ENCODE results near the gene LIMK1.
"Not testable (repeated sequence)": the region's sequence is repeated elsewhere in the genome, so short reads cannot be mapped to it uniquely, and the experiment has no call there.

Gene LIMK1

GRCh38 chr7:74119831-74120230 is 36.2 kb downstream of the LIMK1 start:
- no peak overlapping the region for H3K27ac Mint-ChIP-seq
- no peaks in the 10 kb centered on the region for H3K4me1 Mint-ChIP-seq (ENCODE audit: low read depth)
- H3K4me3 Mint-ChIP-seq, result no peak overlapping the region
- H3K36me3 Mint-ChIP-seq (ENCODE audit: low read depth), result peaks cover 19% of the 10 kb centered on the region
- no peaks in the 10 kb centered on the region for H3K27me3 Mint-ChIP-seq
- H3K9me3 Mint-ChIP-seq, result no peaks in the 10 kb centered on the region

- H3K4me1 Mint-ChIP-seq (ENCODE audit: low read depth), result no peaks in the 10 kb centered on the region
- H3K36me3 Mint-ChIP-seq (ENCODE audit: low read depth), result peaks cover 19% of the 10 kb centered on the region
- H3K27me3 Mint-ChIP-seq, result no peaks in the 10 kb centered on the region
- H3K27ac Mint-ChIP-seq, result no peak overlapping the region
- no peaks in the 10 kb centered on the region for H3K9me3 Mint-ChIP-seq
- H3K4me3 Mint-ChIP-seq, result no peak overlapping the region
Observed at GRCh38 chr7:74121401-74122249, 38.0 kb downstream of the LIMK1 start.

- not testable (repeated sequence) for H3K4me1 Mint-ChIP-seq (ENCODE audit: low read depth); H3K27me3 Mint-ChIP-seq; H3K9me3 Mint-ChIP-seq; H3K4me3 Mint-ChIP-seq; H3K27ac Mint-ChIP-seq
- H3K36me3 Mint-ChIP-seq (ENCODE audit: low read depth), result peaks cover 13% of the 10 kb centered on the region
Observed at GRCh38 chr7:74123892-74124291, 40.3 kb downstream of the LIMK1 start.

GRCh38 chr7:74126220-74126880 is 42.7 kb downstream of the LIMK1 start:
- no peaks in the 10 kb centered on the region for H3K27me3 Mint-ChIP-seq
- no peak overlapping the region for H3K4me3 Mint-ChIP-seq
- no peak overlapping the region for H3K27ac Mint-ChIP-seq
- H3K36me3 Mint-ChIP-seq (ENCODE audit: low read depth), result peaks cover 7% of the 10 kb centered on the region
- H3K9me3 Mint-ChIP-seq, result no peaks in the 10 kb centered on the region
- H3K4me1 Mint-ChIP-seq (ENCODE audit: low read depth), result no peaks in the 10 kb centered on the region

- H3K36me3 Mint-ChIP-seq (ENCODE audit: low read depth), result no peaks in the 10 kb centered on the region
- no peaks in the 10 kb centered on the region for H3K27me3 Mint-ChIP-seq
- H3K4me1 Mint-ChIP-seq (ENCODE audit: low read depth), result peaks cover 3% of the 10 kb centered on the region
- no peaks in the 10 kb centered on the region for H3K9me3 Mint-ChIP-seq
- no peak overlapping the region for H3K27ac Mint-ChIP-seq
- no peak overlapping the region for H3K4me3 Mint-ChIP-seq
Observed at GRCh38 chr7:74129887-74130286, 46.3 kb downstream of the LIMK1 start.

- H3K9me3 Mint-ChIP-seq, result no peaks in the 10 kb centered on the region
- H3K27me3 Mint-ChIP-seq, result no peaks in the 10 kb centered on the region
- no peak overlapping the region for H3K4me3 Mint-ChIP-seq
- H3K4me1 Mint-ChIP-seq (ENCODE audit: low read depth), result peaks cover 3% of the 10 kb centered on the region
- no peak overlapping the region for H3K27ac Mint-ChIP-seq
- no peaks in the 10 kb centered on the region for H3K36me3 Mint-ChIP-seq (ENCODE audit: low read depth)
Observed at GRCh38 chr7:74130518-74130917, 46.9 kb downstream of the LIMK1 start.

GRCh38 chr7:74134117-74134620 is 50.6 kb downstream of the LIMK1 start:
- Mint-ChIP-seq H3K27ac (no peak overlapping the region), H3K4me1 (ENCODE audit: low read depth) (peaks cover 3% of the 10 kb centered on the region), H3K36me3 (ENCODE audit: low read depth) (no peaks in the 10 kb centered on the region), H3K9me3 (no peaks in the 10 kb centered on the region), H3K27me3 (no peaks in the 10 kb centered on the region), H3K4me3 (no peak overlapping the region)

GRCh38 chr7:74138334-74138867 is 54.8 kb downstream of the LIMK1 start:
- no peak overlapping the region for H3K4me3 Mint-ChIP-seq
- no peak overlapping the region for H3K27ac Mint-ChIP-seq
- peaks cover 7% of the 10 kb centered on the region for H3K4me1 Mint-ChIP-seq (ENCODE audit: low read depth)
- no peaks in the 10 kb centered on the region for H3K36me3 Mint-ChIP-seq (ENCODE audit: low read depth)
- no peaks in the 10 kb centered on the region for H3K9me3 Mint-ChIP-seq
- H3K27me3 Mint-ChIP-seq, result no peaks in the 10 kb centered on the region

GRCh38 chr7:74138945-74139843 is 55.6 kb downstream of the LIMK1 start:
- Mint-ChIP-seq H3K4me1 (ENCODE audit: low read depth) (peaks cover 6% of the 10 kb centered on the region), H3K36me3 (ENCODE audit: low read depth) (no peaks in the 10 kb centered on the region), H3K27ac (no peak overlapping the region), H3K9me3 (no peaks in the 10 kb centered on the region), H3K4me3 (no peak overlapping the region), H3K27me3 (no peaks in the 10 kb centered on the region)

GRCh38 chr7:74141705-74142104 is 58.1 kb downstream of the LIMK1 start:
- no peak overlapping the region for H3K27ac Mint-ChIP-seq
- H3K4me1 Mint-ChIP-seq (ENCODE audit: low read depth), result peaks cover 4% of the 10 kb centered on the region
- H3K9me3 Mint-ChIP-seq, result no peaks in the 10 kb centered on the region
- no peaks in the 10 kb centered on the region for H3K27me3 Mint-ChIP-seq
- H3K4me3 Mint-ChIP-seq, result no peak overlapping the region
- H3K36me3 Mint-ChIP-seq (ENCODE audit: low read depth), result no peaks in the 10 kb centered on the region

GRCh38 chr7:74143383-74143782 is 59.8 kb downstream of the LIMK1 start:
- no peaks in the 10 kb centered on the region for H3K27me3 Mint-ChIP-seq
- no peak overlapping the region for H3K27ac Mint-ChIP-seq
- peaks cover 4% of the 10 kb centered on the region for H3K4me1 Mint-ChIP-seq (ENCODE audit: low read depth)

GRCh38 chr7:74148491-74148890 is 64.9 kb downstream of the LIMK1 start:
- Mint-ChIP-seq H3K27ac (no peak overlapping the region), H3K36me3 (ENCODE audit: low read depth) (no peaks in the 10 kb centered on the region), H3K9me3 (no peaks in the 10 kb centered on the region), H3K27me3 (no peaks in the 10 kb centered on the region), H3K4me1 (ENCODE audit: low read depth) (no peaks in the 10 kb centered on the region), H3K4me3 (no peak overlapping the region)

More at GRCh38 chr7:74143383-74143782, 59.8 kb downstream of the LIMK1 start:
- H3K36me3 Mint-ChIP-seq (ENCODE audit: low read depth), result no peaks in the 10 kb centered on the region
- H3K4me3 Mint-ChIP-seq, result no peak overlapping the region
- H3K9me3 Mint-ChIP-seq, result no peaks in the 10 kb centered on the region

- Mint-ChIP-seq H3K36me3 (ENCODE audit: low read depth) (no peaks in the 10 kb centered on the region), H3K9me3 (no peaks in the 10 kb centered on the region), H3K27ac (no peak overlapping the region), H3K4me1 (ENCODE audit: low read depth) (no peaks in the 10 kb centered on the region), H3K27me3 (no peaks in the 10 kb centered on the region), H3K4me3 (no peak overlapping the region)
Observed at GRCh38 chr7:74149071-74149470, 65.5 kb downstream of the LIMK1 start.

- no peaks in the 10 kb centered on the region for H3K9me3 Mint-ChIP-seq
- no peaks in the 10 kb centered on the region for H3K4me1 Mint-ChIP-seq (ENCODE audit: low read depth)
- H3K36me3 Mint-ChIP-seq (ENCODE audit: low read depth), result no peaks in the 10 kb centered on the region
- no peaks in the 10 kb centered on the region for H3K27me3 Mint-ChIP-seq
- no peak overlapping the region for H3K4me3 Mint-ChIP-seq
- no peak overlapping the region for H3K27ac Mint-ChIP-seq
Observed at GRCh38 chr7:74149603-74150002, 66.0 kb downstream of the LIMK1 start.

Measured in stimulated activated naive CD8-positive, alpha-beta T cell treated with anti-CD3 and anti-CD28 coated beads, Interleukin-15, Interleukin-2, amounts not matched to agents 100 ng/mL and 50 ng/mL, for 24 hours (primary cell).